H1 (cell line): ENCODE results near the gene DERL3.

Experiments
- EZH2 ChIP-seq: fragments of 200-600 bp; sonication (generic); IDR thresholded peaks from 2 replicates; pipeline ENCODE4 v1.7.1; 2012; ENCODE audit warnings: low read depth, mild to moderate bottlenecking, moderate library complexity, low read length, inconsistent platforms; ENCODE audit not compliant: severe bottlenecking
- JUND ChIP-seq: IDR thresholded peaks from 2 replicates; pipeline ENCODE4 v1.6.1; 2011; ENCODE audit warnings: mild to moderate bottlenecking, improper control_type of control experiment, low read length
- POLR2A ChIP-seq, 2 experiments: IDR thresholded peaks; 1 replicate in 1 of 2; 2 replicates in 1 of 2; pipeline ENCODE4 v1.6.1; 2011; ENCODE audit warnings: low read depth in 2 of 2, low read length in 2 of 2, mild to moderate bottlenecking in 2 of 2; ENCODE audit errors: control extremely low read depth in 1 of 2
- TAF1 ChIP-seq: IDR thresholded peaks from 2 replicates; pipeline ENCODE4 v1.6.1; 2011; ENCODE audit warnings: mild to moderate bottlenecking, low read depth, low read length
- TBP ChIP-seq: IDR thresholded peaks from 2 replicates; pipeline ENCODE4 v1.6.1; 2011; ENCODE audit warnings: low read depth, low read length, improper control_type of control experiment
- TF ChIP-seq, protein P1 (sequence below), 3 experiments: IDR thresholded peaks; 1 replicate in 2 of 3; 2 replicates in 1 of 3; pipeline versions ENCODE4 v1.5.1 to v1.6.1; 2011; ENCODE audit warnings: low read length in 3 of 3, mild to moderate bottlenecking in 3 of 3, inconsistent platforms in 2 of 3, low read depth in 1 of 3, moderate library complexity in 1 of 3; ENCODE audit not compliant: insufficient read depth in 1 of 3; ENCODE audit errors: control extremely low read depth in 1 of 3
- TF ChIP-seq, protein P2 (sequence below): IDR thresholded peaks from 2 replicates; pipeline ENCODE4 v1.6.1; 2011; ENCODE audit warnings: low read depth, mild to moderate bottlenecking, low read length; ENCODE audit not compliant: insufficient read depth

DNA sequence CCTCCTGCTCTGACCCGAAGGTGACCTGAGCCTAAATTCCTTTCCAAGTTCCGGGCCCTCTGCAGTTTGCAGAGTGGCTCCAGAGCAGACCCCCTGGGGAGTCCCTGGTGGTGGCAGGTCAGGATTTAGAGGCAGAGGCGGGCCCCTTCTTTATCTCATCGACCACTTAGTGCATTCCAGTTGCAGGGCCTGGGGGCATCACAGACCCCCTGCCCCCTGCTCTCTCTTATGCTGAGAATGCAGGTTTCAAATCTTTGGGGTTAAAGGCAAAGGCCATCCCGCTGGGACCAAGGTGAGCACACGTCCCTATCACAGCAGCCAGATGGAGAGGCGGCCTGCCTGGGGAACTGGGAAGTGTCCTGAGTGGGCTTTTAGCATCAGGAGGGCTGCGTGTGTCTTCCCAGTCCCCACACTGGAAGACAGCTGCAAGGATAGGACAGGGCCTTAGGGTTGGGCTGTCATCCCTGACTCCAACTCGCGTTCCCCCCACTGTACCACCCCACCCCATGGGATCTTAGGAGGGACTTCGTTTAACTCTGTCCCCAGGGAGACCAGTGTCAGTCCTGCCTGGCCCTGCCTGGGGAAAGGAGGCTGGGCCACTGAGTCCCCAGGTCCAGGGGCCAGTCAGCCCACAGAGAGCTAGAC, 11.3 kb downstream of the DERL3 start:
- TF ChIP-seq TBP, result no peak
- TF ChIP-seq, protein P1, sequence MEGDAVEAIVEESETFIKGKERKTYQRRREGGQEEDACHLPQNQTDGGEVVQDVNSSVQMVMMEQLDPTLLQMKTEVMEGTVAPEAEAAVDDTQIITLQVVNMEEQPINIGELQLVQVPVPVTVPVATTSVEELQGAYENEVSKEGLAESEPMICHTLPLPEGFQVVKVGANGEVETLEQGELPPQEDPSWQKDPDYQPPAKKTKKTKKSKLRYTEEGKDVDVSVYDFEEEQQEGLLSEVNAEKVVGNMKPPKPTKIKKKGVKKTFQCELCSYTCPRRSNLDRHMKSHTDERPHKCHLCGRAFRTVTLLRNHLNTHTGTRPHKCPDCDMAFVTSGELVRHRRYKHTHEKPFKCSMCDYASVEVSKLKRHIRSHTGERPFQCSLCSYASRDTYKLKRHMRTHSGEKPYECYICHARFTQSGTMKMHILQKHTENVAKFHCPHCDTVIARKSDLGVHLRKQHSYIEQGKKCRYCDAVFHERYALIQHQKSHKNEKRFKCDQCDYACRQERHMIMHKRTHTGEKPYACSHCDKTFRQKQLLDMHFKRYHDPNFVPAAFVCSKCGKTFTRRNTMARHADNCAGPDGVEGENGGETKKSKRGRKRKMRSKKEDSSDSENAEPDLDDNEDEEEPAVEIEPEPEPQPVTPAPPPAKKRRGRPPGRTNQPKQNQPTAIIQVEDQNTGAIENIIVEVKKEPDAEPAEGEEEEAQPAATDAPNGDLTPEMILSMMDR (IDR thresholded peaks at IDR 0.05; ENCODE audit: control extremely low read depth in 1 of 3, insufficient read depth in 1 of 3, low read depth in 1 of 3, low read length in 3 of 3), result no peak
- no peak for TF ChIP-seq JUND
- TF ChIP-seq EZH2, result no peak
- TF ChIP-seq TAF1, result no peak
- no peak for TF ChIP-seq POLR2A (IDR thresholded peaks at IDR 0.05; ENCODE audit: control extremely low read depth in 1 of 2, low read depth in 2 of 2, low read length in 2 of 2)
- TF ChIP-seq, protein P2, sequence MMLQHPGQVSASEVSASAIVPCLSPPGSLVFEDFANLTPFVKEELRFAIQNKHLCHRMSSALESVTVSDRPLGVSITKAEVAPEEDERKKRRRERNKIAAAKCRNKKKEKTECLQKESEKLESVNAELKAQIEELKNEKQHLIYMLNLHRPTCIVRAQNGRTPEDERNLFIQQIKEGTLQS, result no peak
